GM19239 (cell line): Measurements from ENCODE around the gene CDCP2.

Experiments used
- DNase-seq: peaks from one replicate; pipeline ENCODE4 v3.0.0; 2011; ENCODE audit warnings: low spot score; ENCODE audit not compliant: insufficient read length
- FAIRE-seq: peaks from 2 replicates; lab custom pipeline; 2011; peaks lifted over from hg19 to GRCh38; lab: Jason Lieb, UNC

Gene CDCP2

DNA sequence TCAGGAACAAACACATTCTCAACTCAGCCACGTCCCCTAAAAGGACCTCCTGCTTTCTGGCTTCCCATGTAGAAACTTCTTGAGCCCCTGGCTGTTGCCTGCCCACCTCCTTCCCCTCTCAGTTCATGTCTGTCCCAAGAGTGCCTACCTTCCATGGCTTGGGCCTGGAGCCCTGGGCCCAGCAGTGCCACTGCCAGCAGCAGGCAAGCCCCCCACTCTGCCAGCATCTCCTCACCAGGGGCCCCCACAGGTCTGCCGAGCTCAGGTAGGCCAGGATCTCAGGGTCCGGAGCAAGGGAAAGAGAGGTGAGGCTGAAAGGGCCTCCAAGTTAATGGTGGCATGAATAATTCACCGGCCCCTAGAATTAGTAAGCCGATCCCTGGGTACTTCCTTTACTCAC lies at the start of gene CDCP2:
Gene CDCP2 (minus strand): TSS at position 305 of the 400 bp plus-strand sequence. CDS start 78 bp downstream, at position 227.
- FAIRE-seq (no peak), DNase-seq (no peak)

DNA sequence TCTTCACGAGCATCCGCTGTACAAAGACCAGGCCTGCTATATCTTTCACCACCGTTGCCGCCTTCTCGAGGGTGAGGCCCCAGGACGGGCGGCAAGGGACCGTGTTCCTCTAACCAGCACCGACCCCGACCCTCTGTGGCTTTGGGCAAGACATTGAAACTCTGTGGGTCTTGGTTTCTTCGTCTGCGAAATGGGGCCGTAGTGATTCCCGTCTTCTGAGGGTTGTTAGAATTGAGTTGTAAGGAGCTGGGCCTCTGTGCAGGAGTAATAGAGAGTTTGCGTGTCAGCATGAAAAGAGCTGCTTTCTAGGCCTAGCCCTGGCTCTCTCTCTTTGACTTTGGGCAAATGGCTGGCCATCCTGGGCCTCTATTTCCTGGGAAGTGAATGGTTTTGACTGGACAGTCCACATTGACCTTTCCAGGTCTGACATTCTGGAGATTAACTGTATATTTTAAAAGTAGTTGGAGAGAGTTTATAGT lies 47.8 kb upstream of the CDCP2 start:
- FAIRE-seq (no peak), DNase-seq (no peak)

GRCh38 chr1:54199765-54200518 lies 47.1 kb upstream of the CDCP2 start, which contains the start of the genes CYB5RL and MRPL37:
TSS of gene CYB5RL (minus strand) at chr1:54200030. CDS start at chr1:54195616, 4,414 bp downstream.
TSS of gene MRPL37 (plus strand) at chr1:54200167. CDS start at chr1:54200244, 77 bp downstream.
- FAIRE-seq = peak; percentile 97

DNA sequence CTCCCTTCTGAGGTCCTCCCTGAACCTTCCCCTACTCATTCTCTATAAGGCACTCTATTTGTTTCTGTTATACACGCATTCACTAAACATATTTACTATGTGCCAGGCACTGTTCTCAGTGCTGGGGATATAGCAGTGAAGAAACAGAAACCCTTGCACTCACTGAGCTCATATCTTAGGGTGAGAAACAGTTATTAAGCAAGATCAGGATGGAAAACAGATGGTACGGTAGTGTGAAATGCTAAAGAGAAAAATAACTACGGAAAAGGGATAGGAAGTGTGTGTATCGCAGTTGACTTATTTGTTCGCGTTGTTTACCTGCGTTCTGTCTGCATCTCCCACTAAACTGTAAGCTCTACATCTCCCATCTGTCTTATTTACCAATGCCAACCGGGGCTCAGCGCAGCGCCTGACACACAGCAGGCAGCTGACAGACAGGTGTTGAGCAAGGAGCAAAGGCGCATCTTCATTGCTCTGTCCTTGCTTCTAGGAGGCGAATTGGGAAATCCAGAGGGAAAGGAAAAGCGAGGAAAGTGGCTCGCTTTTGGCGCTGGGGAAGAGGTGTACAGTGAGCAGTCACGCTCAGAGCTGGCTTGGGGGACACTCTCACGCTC lies 46.5 kb upstream of the CDCP2 start:
- FAIRE-seq (peak; percentile 37), DNase-seq (peak; percentile 13)

More at GRCh38 chr1:54199765-54200518, 47.1 kb upstream of the CDCP2 start, which contains the start of the genes CYB5RL and MRPL37:
- DNase-seq = peak; percentile 94

- FAIRE-seq (no peak), DNase-seq (no peak)
These were observed 40.7 kb upstream of the CDCP2 start for GRCh38 chr1:54193453-54193852.

GRCh38 chr1:54191525-54191924 lies 38.7 kb upstream of the CDCP2 start:
- DNase-seq = no peak
- FAIRE-seq = no peak

- FAIRE-seq = no peak
- DNase-seq = no peak
These were observed 37.7 kb upstream of the CDCP2 start for GRCh38 chr1:54190526-54190925.

- FAIRE-seq (no peak), DNase-seq (no peak)
These were observed 35.5 kb upstream of the CDCP2 start for GRCh38 chr1:54188291-54188690.

DNA sequence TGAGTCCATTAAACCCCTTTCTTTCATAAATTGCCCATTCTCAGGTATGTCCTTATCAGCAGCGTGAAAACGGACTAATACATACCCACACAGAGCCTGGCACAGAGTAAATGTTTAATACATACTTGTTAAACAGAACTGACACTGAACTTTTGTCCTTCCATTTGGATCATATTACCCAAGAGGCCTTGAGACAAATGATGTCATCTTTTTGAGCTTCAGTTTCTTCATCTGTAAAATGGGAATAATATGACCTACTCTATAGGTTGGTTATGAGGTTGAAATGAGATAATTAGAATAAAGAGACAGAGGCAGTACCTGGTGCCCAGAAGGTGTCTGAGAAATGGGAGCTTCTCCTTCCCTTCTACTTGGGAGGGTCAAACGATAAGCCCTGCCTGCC lies 33.3 kb upstream of the CDCP2 start:
- no peak for DNase-seq
- no peak for FAIRE-seq

DNA sequence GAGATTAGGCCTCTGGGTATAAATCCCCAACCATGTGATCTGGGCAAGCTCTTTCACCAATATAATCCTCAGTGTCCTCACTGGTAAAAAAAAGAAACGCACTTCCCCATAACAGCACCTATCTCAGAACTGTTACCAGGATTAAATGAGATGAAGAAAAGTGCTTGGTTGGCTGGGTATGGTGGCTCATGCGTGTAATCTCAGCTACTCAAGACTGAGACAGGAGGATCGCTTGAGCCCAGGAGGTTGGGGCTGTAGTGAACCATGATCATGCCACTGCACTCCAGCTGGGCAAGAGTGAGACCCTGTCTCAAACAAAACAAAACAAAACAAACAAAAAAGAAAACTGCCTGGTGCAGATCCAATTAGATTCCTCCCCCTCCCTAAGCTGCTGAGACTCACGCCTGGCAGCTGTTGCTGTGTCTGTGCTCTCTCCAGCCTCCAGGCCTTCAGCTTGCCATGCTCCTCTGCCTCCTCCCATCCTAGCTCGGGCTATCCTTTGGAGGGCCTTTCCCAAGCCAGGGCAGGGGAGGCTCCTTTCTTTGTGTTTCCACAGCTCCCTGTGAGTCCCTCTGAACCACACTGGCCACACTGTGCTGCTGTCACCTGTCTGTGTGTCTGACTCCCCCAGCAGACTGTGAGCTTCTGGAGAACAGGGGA lies 28.0 kb upstream of the CDCP2 start:
- DNase-seq (no peak), FAIRE-seq (no peak)

- FAIRE-seq (no peak), DNase-seq (no peak)
These were observed 25.7 kb upstream of the CDCP2 start for GRCh38 chr1:54178296-54179070.

GRCh38 chr1:54177726-54178125 lies 24.9 kb upstream of the CDCP2 start:
- no peak for FAIRE-seq
- no peak for DNase-seq

- FAIRE-seq = no peak
- DNase-seq = no peak
These were observed 24.0 kb upstream of the CDCP2 start for GRCh38 chr1:54176621-54177327.

DNA sequence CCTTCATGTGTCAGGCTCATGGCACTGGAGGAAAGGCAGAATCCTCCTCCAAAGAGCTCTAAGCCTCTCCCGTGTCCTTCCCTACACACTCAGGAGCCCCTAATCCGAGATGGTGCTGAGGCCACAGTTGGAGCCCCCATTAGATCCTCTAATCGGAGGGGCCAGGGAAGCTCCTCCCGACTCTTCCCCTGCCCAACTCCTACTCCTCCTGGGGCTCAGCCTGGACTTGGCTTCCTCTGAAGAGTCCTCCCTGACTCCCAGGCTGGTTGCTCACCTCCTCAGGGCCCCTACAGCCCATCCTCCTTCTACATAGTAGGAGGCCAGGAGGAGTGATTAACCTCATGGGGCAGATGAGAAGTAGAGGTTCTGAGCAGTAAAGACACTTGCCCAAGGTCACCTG lies 21.3 kb upstream of the CDCP2 start:
- DNase-seq = no peak
- FAIRE-seq = no peak

DNA sequence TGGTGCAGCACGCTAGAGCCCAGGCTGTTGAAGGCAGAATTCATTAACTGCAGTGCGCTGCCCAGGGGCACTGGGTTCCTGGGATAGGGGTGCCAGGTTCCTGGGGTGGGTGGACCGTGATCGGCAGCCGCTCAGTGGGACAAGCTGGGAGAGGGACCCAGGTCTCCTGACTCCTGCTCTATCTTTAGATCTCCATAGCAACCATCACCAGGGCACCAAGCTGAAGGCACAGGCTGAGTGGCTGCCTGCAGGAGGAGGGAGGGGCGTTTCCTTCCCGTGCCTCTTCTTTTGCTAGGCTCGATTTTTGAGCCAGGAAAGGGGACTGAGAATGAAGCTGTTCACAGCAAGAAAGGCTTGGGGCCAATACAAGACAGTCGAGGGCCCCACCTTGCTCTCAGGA lies 20.9 kb upstream of the CDCP2 start:
- DNase-seq (no peak), FAIRE-seq (no peak)

GRCh38 chr1:54172614-54173599 lies 20.1 kb upstream of the CDCP2 start:
- DNase-seq = no peak
- FAIRE-seq = no peak

DNA sequence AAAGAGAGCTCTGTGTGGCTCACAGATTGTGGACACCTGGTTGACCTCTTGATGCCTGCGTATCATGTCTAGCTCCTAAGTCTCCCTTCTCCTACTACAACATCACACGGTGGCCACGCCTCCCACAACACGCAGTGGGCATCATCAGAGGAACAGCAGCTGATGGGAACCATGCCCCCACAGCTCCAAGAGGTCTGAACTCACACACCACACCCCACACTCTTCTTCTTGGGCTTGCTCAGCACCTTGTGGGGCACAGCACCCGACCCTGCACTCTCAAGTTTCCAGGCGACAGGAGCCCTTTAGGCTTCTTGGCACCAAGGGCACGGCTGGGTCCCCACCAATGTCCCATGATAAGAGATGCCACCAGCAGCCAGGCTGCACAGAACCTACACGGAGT lies 18.8 kb upstream of the CDCP2 start:
- no peak for FAIRE-seq
- DNase-seq = no peak

DNA sequence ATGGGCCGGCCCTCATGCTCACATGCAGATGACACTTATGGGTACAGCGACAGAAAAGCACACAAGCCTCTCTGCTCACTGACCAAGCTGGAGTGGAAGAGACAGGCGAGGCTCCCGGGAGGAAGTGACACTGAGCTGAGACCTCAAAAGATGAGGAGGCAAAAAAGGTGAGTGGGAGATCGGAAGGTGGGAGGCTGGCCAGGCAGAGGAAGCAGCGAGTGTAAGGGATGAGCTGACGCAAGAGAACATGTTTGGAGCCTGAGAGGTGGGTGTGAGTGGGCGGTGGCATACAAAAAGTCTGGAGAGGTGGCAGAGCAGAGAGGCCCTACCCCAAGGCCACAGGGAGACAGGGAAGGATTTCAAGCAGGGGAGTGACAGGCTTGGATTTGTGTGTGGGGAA lies 18.2 kb upstream of the CDCP2 start:
- no peak for FAIRE-seq
- DNase-seq = no peak
